HG03469 (cell line): ENCODE data around the gene KCNQ5.
"Not testable (repeated sequence)": the region's sequence is repeated elsewhere in the genome, so short reads cannot be mapped to it uniquely, and the experiment has no call there.

Source experiments
- ATAC-seq: cut with Tn5 transposase; IDR thresholded peaks from one replicate; pipeline ENCODE4 v1.9.1; 2021; ENCODE audit warnings: mild to moderate bottlenecking, moderate library complexity, moderate number of reproducible peaks; ENCODE audit not compliant: unreplicated experiment

Gene KCNQ5

DNA sequence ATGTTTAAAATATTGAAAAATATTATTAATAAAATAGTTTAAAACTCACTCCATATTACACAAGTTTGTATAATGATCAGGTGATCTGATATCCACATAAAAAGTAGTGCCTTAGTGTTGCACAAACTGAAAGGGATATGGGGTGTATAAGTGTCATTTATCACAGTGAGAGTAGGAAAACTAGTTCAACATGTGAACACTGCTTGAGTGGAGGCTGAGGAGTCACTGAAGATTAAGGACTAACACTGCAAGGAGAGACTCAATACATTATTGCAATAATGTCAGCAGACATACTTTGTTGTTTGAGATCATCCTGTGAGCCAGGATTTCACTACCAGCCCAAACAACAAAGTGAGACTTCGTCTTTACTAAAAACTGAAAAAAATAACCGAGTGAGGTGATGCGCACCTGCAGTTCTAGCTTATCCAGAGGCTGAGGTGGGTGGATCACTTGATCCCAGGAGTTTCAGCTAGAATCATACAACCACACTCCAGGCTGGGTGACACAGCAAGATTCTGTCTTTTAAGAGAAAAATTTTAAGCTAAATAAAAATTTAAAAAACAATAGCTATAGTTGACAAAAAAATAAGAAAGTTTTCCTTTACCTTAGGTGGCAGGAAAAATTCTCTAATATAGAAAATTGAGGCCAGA is 605.9 kb downstream of the KCNQ5 start:
- ATAC-seq, result no peak

GRCh38 chr6:73231986-73232391 is 610.1 kb downstream of the KCNQ5 start:
- peak; percentile 53 for ATAC-seq

- no peak for ATAC-seq
These were observed 611.2 kb downstream of the KCNQ5 start for GRCh38 chr6:73233048-73233447.

DNA sequence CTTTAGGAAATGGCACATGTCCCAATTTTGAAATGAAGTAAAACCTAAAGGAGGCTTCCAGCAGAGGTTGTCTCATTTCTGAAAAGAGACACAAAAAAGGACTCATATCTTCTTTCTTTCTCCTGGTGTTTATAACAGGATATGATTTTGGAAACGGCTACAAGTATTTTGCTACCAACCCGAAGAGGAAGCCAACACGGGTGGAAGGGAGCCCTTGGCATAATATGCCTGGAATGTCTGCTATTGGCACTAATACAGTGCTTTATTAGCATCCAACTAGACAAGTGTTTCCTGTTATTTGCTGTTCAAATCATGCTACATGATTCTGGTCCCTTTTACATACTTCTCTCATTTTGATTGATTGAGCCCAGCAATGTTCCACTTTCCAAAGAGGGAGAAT is 612.1 kb downstream of the KCNQ5 start:
- ATAC-seq, result not testable (repeated sequence)

DNA sequence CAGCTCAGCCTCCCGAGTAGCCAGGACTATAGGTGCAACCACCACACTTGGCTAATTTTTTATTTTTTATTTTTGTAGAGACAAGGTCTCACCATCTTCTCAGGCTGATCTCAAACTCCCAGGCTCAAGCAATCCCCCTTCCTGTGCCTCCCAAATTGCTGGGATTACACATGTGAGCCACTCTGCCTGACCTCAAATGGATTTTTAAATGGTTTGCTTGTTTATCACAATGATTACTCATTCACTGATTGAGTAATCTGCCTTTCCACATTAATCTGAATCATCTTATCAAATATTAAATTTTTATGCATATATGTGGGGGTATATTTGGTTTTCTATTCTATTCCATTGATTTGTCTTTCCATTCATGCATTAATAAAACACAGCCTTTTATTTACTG is 612.9 kb downstream of the KCNQ5 start:
- ATAC-seq, result no peak

- ATAC-seq, result no peak
These were observed 614.4 kb downstream of the KCNQ5 start for GRCh38 chr6:73236144-73236750.

DNA sequence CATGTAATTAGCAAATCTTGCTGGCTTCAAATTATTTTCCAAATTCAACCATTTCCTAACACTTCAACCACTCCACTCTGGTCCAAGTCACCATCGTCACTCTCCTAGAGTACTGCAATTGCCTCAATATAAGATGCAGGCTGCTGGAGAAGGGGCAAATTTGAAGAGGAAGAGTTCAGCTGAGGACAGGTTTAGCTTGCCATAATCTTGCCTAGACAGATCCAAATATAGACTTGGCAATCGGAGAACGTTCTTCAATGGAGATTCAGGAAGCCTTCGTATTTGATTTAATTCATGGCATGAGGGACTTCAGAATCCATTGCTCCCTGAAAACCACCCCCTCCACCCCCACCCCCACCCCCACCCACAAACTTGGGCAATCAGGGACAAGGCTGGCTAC is 618.9 kb downstream of the KCNQ5 start:
- no peak for ATAC-seq

GRCh38 chr6:73242001-73242400 is 620.1 kb downstream of the KCNQ5 start:
- ATAC-seq, result no peak
